ENCODE results near the gene MCOLN1. TPM values are rescaled to one million over a fixed set of nuclear protein-coding genes. Genes with fewer than 3 reads are reported as not detected.
"Not testable (repeated sequence)": the region's sequence is repeated elsewhere in the genome, so short reads cannot be mapped to it uniquely, and the experiment has no call there.

MCOLN1 gene
- total RNA-seq, 2 donors from 2014 or later = 10.0 to 15.3 TPM

DNA sequence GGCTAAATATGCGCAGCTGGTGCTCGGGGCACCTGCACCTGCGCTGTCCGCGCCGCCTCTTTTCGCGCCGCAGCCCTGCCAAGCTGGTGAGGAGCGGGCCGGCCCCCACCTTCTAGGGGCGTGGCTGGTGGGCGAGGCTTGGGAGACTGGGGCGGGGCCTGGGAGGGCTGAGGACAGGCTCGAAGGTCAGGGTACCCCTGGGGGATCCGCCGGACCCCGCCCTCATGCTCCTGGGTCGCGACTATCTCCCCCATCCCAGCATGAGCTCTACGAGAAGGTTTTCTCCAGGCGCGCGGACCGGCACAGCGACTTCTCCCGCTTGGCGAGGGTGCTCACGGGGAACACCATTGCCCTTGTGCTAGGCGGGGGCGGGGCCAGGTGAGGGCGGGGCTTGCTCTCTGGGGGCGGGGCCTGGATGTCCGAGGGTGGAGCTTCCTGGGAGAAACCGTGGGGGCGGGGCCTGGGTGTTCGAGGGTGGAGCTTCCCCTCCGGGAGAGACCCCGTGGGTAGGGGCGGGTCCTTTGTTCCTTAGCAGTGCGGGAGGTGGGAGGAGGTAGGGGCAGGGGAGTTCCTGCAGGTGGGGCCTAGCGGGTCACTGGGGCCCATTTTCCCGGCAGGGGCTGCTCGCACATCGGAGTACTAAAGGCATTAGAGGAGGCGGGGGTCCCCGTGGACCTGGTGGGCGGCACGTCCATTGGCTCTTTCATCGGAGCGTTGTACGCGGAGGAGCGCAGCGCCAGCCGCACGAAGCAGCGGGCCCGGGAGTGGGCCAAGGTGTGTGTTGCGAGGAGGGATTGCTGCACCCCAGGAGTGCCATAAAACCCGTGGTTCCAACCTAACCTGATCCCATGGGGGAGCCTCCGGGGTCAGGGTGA is 32.8 kb downstream of the MCOLN1 start:
- Mint-ChIP-seq H3K36me3 (ENCODE audit: low read depth) (peaks cover 74% of the 10 kb centered on the region), H3K4me1 (no peaks in the 10 kb centered on the region), H3K4me3 (no peak overlapping the region), H3K9me3 (no peaks in the 10 kb centered on the region), H3K27ac (no peak overlapping the region), H3K27me3 (no peaks in the 10 kb centered on the region)
- ATAC-seq (replicated peaks) = no peak

DNA sequence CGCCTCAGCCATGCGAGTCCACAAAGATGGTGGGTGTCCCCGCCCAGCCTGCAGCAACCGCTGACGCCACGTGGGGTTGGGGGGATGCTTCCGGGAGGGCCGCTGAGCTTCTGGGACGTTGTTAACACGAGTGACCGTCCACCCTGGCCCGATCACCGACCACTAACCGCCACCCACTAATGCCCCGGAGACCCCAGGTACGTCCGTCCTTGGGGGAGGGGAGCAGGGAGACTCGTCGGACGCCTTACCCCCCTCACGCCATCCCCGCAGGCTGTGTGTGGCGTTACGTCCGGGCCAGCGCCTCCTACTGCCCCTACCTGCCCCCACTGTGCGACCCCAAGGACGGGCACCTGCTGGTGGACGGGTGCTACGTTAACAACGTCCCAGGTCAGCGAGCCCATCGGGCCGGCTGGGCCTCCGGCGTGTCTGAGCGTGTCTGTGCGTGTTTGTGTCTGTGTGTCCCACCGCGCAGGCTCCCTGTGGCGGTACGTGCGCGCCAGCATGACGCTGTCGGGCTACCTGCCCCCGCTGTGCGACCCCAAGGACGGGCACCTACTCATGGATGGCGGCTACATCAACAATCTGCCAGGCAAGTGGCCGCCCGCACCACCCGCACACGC is 34.4 kb downstream of the MCOLN1 start:
- no peak for ATAC-seq (replicated peaks)
- Mint-ChIP-seq H3K4me1 (no peaks in the 10 kb centered on the region), H3K27ac (no peak overlapping the region), H3K27me3 (no peaks in the 10 kb centered on the region), H3K9me3 (no peaks in the 10 kb centered on the region), H3K36me3 (ENCODE audit: low read depth) (peaks cover 76% of the 10 kb centered on the region), H3K4me3 (no peak overlapping the region)

GRCh38 chr19:7558667-7559066 is 36.2 kb downstream of the MCOLN1 start:
- Mint-ChIP-seq H3K27ac (no peak overlapping the region), H3K9me3 (no peaks in the 10 kb centered on the region), H3K27me3 (no peaks in the 10 kb centered on the region), H3K36me3 (ENCODE audit: low read depth) (peaks cover 59% of the 10 kb centered on the region), H3K4me3 (no peak overlapping the region), H3K4me1 (no peaks in the 10 kb centered on the region)
- ATAC-seq (replicated peaks) = no peak

- peaks cover 57% of the 10 kb centered on the region for H3K36me3 Mint-ChIP-seq (ENCODE audit: low read depth)
- H3K9me3 Mint-ChIP-seq = no peaks in the 10 kb centered on the region
Measured at GRCh38 chr19:7559102-7559501, 36.7 kb downstream of the MCOLN1 start.

GRCh38 chr19:7560255-7560654 is 37.8 kb downstream of the MCOLN1 start:
- no peaks in the 10 kb centered on the region for H3K4me1 Mint-ChIP-seq
- peaks cover 56% of the 10 kb centered on the region for H3K36me3 Mint-ChIP-seq (ENCODE audit: low read depth)

More at GRCh38 chr19:7559102-7559501, 36.7 kb downstream of the MCOLN1 start:
- no peaks in the 10 kb centered on the region for H3K27me3 Mint-ChIP-seq
- no peak for ATAC-seq (replicated peaks)
- H3K27ac Mint-ChIP-seq = no peak overlapping the region
- no peak overlapping the region for H3K4me3 Mint-ChIP-seq
- no peaks in the 10 kb centered on the region for H3K4me1 Mint-ChIP-seq

DNA sequence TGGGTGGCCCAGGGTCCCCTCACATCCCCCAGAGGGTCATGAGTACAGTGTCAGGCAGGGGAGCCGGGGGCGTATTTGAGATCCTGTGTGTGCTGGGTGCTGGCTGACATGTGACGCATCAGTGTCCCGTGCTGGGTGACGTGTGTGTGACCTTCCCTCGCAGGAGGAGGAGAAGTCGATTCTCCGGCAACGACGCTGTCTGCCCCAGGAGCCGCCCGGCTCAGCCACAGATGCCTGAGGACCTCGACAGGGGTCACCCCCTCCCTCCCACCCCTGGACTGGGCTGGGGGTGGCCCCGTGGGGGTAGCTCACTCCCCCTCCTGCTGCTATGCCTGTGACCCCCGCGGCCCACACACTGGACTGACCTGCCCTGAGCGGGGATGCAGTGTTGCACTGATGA is 38.9 kb downstream of the MCOLN1 start:
- H3K27me3 Mint-ChIP-seq = no peaks in the 10 kb centered on the region
- H3K36me3 Mint-ChIP-seq (ENCODE audit: low read depth) = peaks cover 45% of the 10 kb centered on the region
- H3K4me3 Mint-ChIP-seq = no peak overlapping the region
- H3K4me1 Mint-ChIP-seq = no peaks in the 10 kb centered on the region
- H3K9me3 Mint-ChIP-seq = no peaks in the 10 kb centered on the region
- no peak for ATAC-seq (replicated peaks)
- H3K27ac Mint-ChIP-seq = no peak overlapping the region

More at GRCh38 chr19:7560255-7560654, 37.8 kb downstream of the MCOLN1 start:
- Mint-ChIP-seq H3K9me3 (no peaks in the 10 kb centered on the region), H3K4me3 (no peak overlapping the region), H3K27me3 (no peaks in the 10 kb centered on the region), H3K27ac (no peak overlapping the region)
- no peak for ATAC-seq (replicated peaks)

GRCh38 chr19:7562646-7563393 is 40.4 kb downstream of the MCOLN1 start:
- H3K9me3 Mint-ChIP-seq = no peaks in the 10 kb centered on the region
- H3K4me1 Mint-ChIP-seq = no peaks in the 10 kb centered on the region
- no peak overlapping the region for H3K4me3 Mint-ChIP-seq
- no peak overlapping the region for H3K27ac Mint-ChIP-seq
- H3K36me3 Mint-ChIP-seq (ENCODE audit: low read depth) = peaks cover 30% of the 10 kb centered on the region
- no peaks in the 10 kb centered on the region for H3K27me3 Mint-ChIP-seq
- no peak for ATAC-seq (replicated peaks)

DNA sequence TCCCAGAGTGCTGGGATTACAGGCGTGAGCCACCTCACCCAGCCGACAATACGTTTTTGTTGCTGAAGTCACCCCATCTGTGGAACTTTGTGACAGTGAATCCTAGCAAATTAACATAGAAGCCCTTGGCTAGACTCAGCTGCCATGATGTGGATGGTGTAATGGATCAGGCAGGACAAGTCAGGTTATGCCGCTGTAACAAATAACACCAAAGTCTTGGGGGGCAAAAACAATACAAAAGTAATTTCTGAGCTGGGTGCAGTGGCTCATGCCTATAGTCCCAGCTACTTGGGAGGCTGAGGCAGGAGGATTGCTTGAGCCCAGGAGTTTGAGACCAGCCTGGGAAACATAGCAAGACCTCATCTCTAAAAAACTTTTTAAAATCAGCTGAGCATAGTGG is 42.4 kb downstream of the MCOLN1 start:
- Mint-ChIP-seq H3K4me1 (no peaks in the 10 kb centered on the region), H3K27me3 (no peaks in the 10 kb centered on the region), H3K4me3 (no peak overlapping the region), H3K9me3 (no peaks in the 10 kb centered on the region), H3K36me3 (ENCODE audit: low read depth) (peaks cover 11% of the 10 kb centered on the region), H3K27ac (no peak overlapping the region)
- no peak for ATAC-seq (replicated peaks)

DNA sequence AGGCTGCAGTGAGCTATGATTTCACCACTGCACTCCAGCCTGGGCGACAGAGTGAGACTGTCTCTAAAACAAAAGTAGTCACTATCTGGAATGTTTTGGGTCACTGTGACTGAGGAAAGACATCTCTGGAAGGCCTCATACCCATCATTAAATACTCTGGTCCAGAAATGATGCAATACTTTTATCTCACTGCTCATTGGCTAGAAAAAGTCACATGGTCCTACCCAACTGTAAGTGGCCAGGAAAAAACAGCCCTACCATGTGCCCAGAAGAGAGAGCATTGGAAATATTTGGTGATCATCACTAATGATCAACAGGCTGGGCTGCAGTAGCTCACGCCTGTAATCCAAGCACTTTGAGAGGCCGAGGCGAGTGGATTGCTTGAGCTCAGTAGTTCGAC is 42.9 kb downstream of the MCOLN1 start:
- Mint-ChIP-seq H3K27ac (no peak overlapping the region), H3K4me1 (no peaks in the 10 kb centered on the region), H3K9me3 (no peaks in the 10 kb centered on the region), H3K27me3 (no peaks in the 10 kb centered on the region), H3K36me3 (ENCODE audit: low read depth) (peaks cover 8% of the 10 kb centered on the region), H3K4me3 (no peak overlapping the region)
- no peak for ATAC-seq (replicated peaks)

DNA sequence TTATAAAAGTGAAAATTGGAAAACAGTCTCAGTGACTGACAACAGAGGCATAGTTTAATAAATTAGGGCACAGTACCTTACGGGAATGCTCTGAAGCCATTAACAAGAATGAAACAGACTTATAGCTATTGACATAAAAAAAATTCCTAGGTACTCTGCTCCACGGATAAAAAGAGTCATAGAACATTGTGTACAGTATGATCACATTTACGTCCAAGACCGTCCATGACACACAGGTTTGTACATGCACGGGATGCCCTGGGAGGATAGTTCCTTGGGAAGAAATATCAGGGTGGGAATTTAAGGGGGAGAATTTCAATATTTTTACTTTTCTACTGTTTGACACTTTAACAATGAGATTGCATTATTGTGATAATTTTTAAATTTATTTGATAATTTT is 48.3 kb downstream of the MCOLN1 start:
- Mint-ChIP-seq H3K36me3 (ENCODE audit: low read depth) (no peaks in the 10 kb centered on the region), H3K27ac (no peak overlapping the region), H3K4me3 (no peak overlapping the region), H3K4me1 (no peaks in the 10 kb centered on the region), H3K27me3 (peaks cover 3% of the 10 kb centered on the region), H3K9me3 (no peaks in the 10 kb centered on the region)
- no peak for ATAC-seq (replicated peaks)

- Mint-ChIP-seq H3K36me3 (ENCODE audit: low read depth) (no peaks in the 10 kb centered on the region), H3K9me3 (no peaks in the 10 kb centered on the region), H3K27me3 (peaks cover 7% of the 10 kb centered on the region), H3K4me3 (no peak overlapping the region), H3K4me1 (no peaks in the 10 kb centered on the region), H3K27ac (no peak overlapping the region)
- ATAC-seq (replicated peaks) = peak; percentile 67
Measured at GRCh38 chr19:7575434-7576040, 53.1 kb downstream of the MCOLN1 start.

- H3K36me3 Mint-ChIP-seq (ENCODE audit: low read depth); H3K4me3 Mint-ChIP-seq; ATAC-seq (replicated peaks): not testable (repeated sequence)
Measured at GRCh38 chr19:7577422-7577821, 55.0 kb downstream of the MCOLN1 start.

DNA sequence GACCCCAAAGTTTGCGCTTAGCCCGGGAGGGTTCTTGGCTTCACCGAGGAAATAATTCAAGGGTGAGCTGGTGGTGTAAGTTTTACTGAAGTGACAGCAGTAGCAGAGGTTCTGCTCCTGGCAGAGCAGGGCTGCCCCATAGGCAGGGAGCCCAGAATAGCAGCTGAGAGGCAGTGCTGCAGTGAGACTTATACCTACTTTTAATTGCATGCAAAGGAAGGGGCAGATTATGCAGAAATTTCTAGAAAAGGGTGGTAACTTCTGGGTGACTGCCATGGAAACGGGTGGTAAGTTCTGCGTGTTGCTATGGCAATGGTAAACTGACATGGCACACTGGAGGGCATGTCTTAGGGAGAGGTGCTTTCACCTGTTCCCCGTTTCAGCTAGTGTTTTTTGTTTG is 55.7 kb downstream of the MCOLN1 start:
- H3K36me3 Mint-ChIP-seq (ENCODE audit: low read depth) = no peaks in the 10 kb centered on the region
- no peak overlapping the region for H3K27ac Mint-ChIP-seq
- no peak overlapping the region for H3K4me3 Mint-ChIP-seq
- peaks cover 11% of the 10 kb centered on the region for H3K27me3 Mint-ChIP-seq
- no peak for ATAC-seq (replicated peaks)
- no peaks in the 10 kb centered on the region for H3K4me1 Mint-ChIP-seq
- no peaks in the 10 kb centered on the region for H3K9me3 Mint-ChIP-seq

More at GRCh38 chr19:7577422-7577821, 55.0 kb downstream of the MCOLN1 start:
- H3K4me1 Mint-ChIP-seq, H3K9me3 Mint-ChIP-seq, H3K27me3 Mint-ChIP-seq, H3K27ac Mint-ChIP-seq: not testable (repeated sequence)

DNA sequence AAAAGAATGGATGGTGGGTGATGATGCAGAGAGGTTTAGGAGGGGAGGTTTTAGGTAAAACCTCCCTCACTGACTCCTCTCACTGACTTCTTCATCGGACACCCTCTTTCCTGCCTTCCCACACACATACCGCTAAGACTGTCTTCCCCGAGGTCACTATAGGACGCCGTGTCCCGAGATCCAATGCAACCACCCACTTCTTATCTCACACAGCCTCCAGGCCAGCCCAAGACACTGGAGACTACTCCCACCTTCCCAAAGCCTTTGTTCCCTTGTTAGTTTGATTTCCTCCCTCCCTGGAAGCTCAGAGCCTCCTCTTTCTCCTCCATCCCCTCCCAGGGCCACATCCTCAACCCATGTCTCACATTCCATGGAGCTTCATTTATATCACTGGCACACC is 56.8 kb downstream of the MCOLN1 start:
- Mint-ChIP-seq H3K4me3 (no peak overlapping the region), H3K36me3 (ENCODE audit: low read depth) (no peaks in the 10 kb centered on the region), H3K4me1 (no peaks in the 10 kb centered on the region), H3K27me3 (peaks cover 11% of the 10 kb centered on the region), H3K27ac (no peak overlapping the region), H3K9me3 (no peaks in the 10 kb centered on the region)
- ATAC-seq (replicated peaks) = no peak

Measured in activated T-helper 17 cell treated with anti-CD3 and anti-CD28 coated beads, Interleukin-2, amount 50 U/mL, for 72 hours (primary cell).